Sigmoid colon (tissue), 4 donors: ENCODE measurements around the gene TMEM214.

Source experiments
- CTCF ChIP-seq, 4 experiments: fragments of 450-650 bp in 3 of 4; fragments of 200-600 bp in 1 of 4; IDR thresholded peaks; one replicate each; pipeline ENCODE4 v1.5.1; 2016 to 2019; ENCODE audit warnings: antibody characterized with exemption in 4 of 4, mild to moderate bottlenecking in 3 of 4, moderate library complexity in 2 of 4
- EP300 ChIP-seq, 4 donors: sonication (generic); formaldehyde crosslinking; IDR thresholded peaks; one replicate each; pipeline ENCODE4 v1.6.1; 2017; ENCODE audit warnings: antibody characterized with exemption in 4 of 4
- POLR2A ChIP-seq, 2 donors: fragments of 450-650 bp; IDR thresholded peaks; one replicate each; pipeline ENCODE4 v1.6.1; 2016; ENCODE audit warnings: antibody characterized with exemption in 2 of 2, mild to moderate bottlenecking in 2 of 2, moderate library complexity in 2 of 2
- POLR2AphosphoS5 ChIP-seq, 4 donors: sonication (generic); formaldehyde crosslinking; IDR thresholded peaks; one replicate each; pipeline ENCODE4 v1.6.1; 2017; ENCODE audit warnings: antibody characterized with exemption in 4 of 4

- TF ChIP-seq POLR2AphosphoS5 (IDR thresholded peaks at IDR 0.05) (no peak), POLR2A (IDR thresholded peaks at IDR 0.05) (no peak), CTCF (IDR thresholded peaks at IDR 0.05) (no peak), EP300 (IDR thresholded peaks at IDR 0.05) (no peak)
Observed at GRCh38 chr2:26985807-26986206, 47.0 kb upstream of the TMEM214 start.
